ENCODE measurements around the gene SLC38A4.

Gene SLC38A4

GRCh38 chr12:46811185-46811584 lies 14.6 kb downstream of the SLC38A4 start:
- DNase-seq: no peak

- no peak for DNase-seq
These were observed 16.7 kb downstream of the SLC38A4 start for GRCh38 chr12:46808955-46809697.

GRCh38 chr12:46808317-46808716 lies 17.5 kb downstream of the SLC38A4 start:
- no peak for DNase-seq

GRCh38 chr12:46804054-46804453 lies 21.7 kb downstream of the SLC38A4 start:
- DNase-seq: no peak

- no peak for DNase-seq
These were observed 22.3 kb downstream of the SLC38A4 start for GRCh38 chr12:46803517-46803916.

GRCh38 chr12:46801293-46801692 lies 24.5 kb downstream of the SLC38A4 start:
- no peak for DNase-seq

- no peak for DNase-seq
These were observed 25.6 kb downstream of the SLC38A4 start for GRCh38 chr12:46800160-46800559.

GRCh38 chr12:46798648-46799047 lies 27.1 kb downstream of the SLC38A4 start:
- no peak for DNase-seq

GRCh38 chr12:46798056-46798455 lies 27.7 kb downstream of the SLC38A4 start:
- DNase-seq: no peak

- no peak for DNase-seq
These were observed 29.8 kb downstream of the SLC38A4 start for GRCh38 chr12:46795988-46796387.

- no peak for DNase-seq
These were observed 31.1 kb downstream of the SLC38A4 start for GRCh38 chr12:46794593-46795190.

- no peak for DNase-seq
These were observed 32.9 kb downstream of the SLC38A4 start for GRCh38 chr12:46792925-46793324.

- DNase-seq: no peak
These were observed 35.7 kb downstream of the SLC38A4 start for GRCh38 chr12:46790066-46790465.

- DNase-seq: no peak
These were observed 37.5 kb downstream of the SLC38A4 start for GRCh38 chr12:46788072-46788887.

GRCh38 chr12:46787496-46788055 lies 38.2 kb downstream of the SLC38A4 start:
- DNase-seq: no peak

- no peak for DNase-seq
These were observed 39.0 kb downstream of the SLC38A4 start for GRCh38 chr12:46786774-46787173.

GRCh38 chr12:46785382-46785781 lies 40.4 kb downstream of the SLC38A4 start:
- DNase-seq: no peak

- DNase-seq: no peak
These were observed 41.9 kb downstream of the SLC38A4 start for GRCh38 chr12:46783871-46784270.

- DNase-seq: no peak
These were observed 45.9 kb downstream of the SLC38A4 start for GRCh38 chr12:46779879-46780278.

GRCh38 chr12:46779063-46779462 lies 46.7 kb downstream of the SLC38A4 start:
- DNase-seq: no peak

GRCh38 chr12:46778415-46778814 lies 47.4 kb downstream of the SLC38A4 start:
- no peak for DNase-seq

GRCh38 chr12:46777587-46777986 lies 48.2 kb downstream of the SLC38A4 start:
- DNase-seq: no peak

GRCh38 chr12:46775796-46776195 lies 50.0 kb downstream of the SLC38A4 start:
- DNase-seq: no peak

- no peak for DNase-seq
These were observed 51.5 kb downstream of the SLC38A4 start for GRCh38 chr12:46774322-46774633.

Data from activated CD4-positive, CD25-positive, alpha-beta regulatory T cell treated with anti-CD3 and anti-CD28 coated beads, Interleukin-2, amount 50 U/mL, for 72 hours (primary cell).